ENCODE measurements around the gene SMYD1.

SMYD1 gene

DNA sequence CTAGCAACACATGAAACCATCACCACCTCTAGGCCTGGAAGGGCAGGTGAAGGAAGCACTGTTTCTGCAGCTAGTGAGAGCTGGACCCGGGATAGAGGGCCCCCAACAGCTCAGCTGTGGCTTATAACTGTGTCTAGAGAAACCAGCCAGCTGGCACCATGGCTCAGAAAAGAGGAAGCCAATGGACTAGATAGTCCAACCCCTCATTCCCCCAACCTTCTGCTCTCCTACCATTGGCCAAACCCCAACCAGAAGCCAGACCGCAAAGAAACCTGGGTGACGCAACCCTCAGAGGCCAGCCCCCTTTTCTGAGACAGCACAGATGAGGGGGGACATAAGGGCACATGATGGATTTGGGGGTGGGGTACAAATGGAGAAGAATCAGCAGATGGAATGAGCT, 24.3 kb downstream of the SMYD1 start:
- H3K4me3 ChIP-seq (ENCODE audit: low read length): no peak overlapping the region
- DNase-seq (ENCODE audit: low read depth): no peak
- TF ChIP-seq, protein P1, sequence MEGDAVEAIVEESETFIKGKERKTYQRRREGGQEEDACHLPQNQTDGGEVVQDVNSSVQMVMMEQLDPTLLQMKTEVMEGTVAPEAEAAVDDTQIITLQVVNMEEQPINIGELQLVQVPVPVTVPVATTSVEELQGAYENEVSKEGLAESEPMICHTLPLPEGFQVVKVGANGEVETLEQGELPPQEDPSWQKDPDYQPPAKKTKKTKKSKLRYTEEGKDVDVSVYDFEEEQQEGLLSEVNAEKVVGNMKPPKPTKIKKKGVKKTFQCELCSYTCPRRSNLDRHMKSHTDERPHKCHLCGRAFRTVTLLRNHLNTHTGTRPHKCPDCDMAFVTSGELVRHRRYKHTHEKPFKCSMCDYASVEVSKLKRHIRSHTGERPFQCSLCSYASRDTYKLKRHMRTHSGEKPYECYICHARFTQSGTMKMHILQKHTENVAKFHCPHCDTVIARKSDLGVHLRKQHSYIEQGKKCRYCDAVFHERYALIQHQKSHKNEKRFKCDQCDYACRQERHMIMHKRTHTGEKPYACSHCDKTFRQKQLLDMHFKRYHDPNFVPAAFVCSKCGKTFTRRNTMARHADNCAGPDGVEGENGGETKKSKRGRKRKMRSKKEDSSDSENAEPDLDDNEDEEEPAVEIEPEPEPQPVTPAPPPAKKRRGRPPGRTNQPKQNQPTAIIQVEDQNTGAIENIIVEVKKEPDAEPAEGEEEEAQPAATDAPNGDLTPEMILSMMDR (conservative IDR thresholded peaks at IDR 0.05; ENCODE audit: low read depth, low read length): no peak

DNA sequence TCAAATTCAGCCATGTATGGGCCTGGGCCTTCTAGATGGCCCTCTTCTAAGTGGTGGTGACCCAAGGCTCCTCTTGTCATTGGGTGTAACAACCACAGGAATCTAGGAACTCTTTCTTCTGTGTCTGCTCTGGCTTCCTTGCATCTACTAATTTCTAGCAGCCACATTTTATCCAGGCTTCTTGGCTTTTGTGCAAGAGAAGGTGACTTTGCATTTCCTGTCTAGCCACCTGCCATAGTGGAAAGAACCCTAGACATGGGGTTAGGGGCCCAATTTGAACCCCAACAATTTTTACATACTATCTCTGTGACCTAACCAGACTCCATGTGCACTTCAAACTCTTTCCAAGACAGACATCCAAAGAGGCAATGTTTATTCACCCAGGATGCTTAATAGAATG, 25.1 kb downstream of the SMYD1 start:
- DNase-seq (ENCODE audit: low read depth): no peak
- H3K4me3 ChIP-seq (ENCODE audit: low read length): no peak overlapping the region
- TF ChIP-seq, protein P1 (conservative IDR thresholded peaks at IDR 0.05; ENCODE audit: low read depth, low read length): no peak

DNA sequence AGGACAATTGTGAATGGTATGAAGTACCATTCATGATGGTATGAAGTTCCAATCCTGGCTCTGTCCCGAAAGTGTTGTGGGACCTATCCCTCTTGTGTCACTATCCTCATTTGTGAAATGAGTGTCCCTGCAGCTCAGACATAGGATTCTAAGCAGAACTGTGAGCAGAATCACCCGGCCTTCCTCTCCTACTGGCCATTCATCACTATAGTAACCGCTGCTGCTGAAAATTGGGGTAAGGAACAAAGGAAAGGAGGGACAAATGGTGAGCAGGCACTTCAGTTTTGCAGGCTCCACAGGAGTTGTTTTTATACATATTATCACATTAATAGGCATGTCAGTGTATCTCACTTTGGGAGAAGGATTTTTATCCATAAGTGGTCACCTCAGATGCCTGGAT, 27.4 kb downstream of the SMYD1 start:
- TF ChIP-seq, protein P1 (conservative IDR thresholded peaks at IDR 0.05; ENCODE audit: low read depth, low read length): no peak
- DNase-seq (ENCODE audit: low read depth): no peak

DNA sequence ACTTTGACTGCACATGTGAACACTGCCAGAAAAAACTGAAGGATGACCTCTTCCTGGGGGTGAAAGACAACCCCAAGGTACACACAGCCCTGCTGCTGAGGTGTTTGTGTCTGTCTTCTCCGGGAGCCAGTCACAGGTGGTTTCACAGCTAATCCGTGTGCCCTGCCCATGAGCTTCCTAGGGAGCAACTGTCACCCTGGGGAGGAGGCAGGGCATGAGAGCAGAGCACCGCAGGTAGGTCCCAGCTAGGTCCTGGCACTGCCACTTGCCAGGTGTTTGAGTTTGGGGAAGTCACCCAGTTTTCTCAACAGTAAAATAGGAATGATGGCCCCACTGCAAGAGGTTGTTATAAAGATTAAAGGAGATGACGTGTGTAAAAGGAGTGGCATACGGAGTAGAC, 29.1 kb downstream of the SMYD1 start:
- no peak for DNase-seq (ENCODE audit: low read depth)
- TF ChIP-seq, protein P1 (conservative IDR thresholded peaks at IDR 0.05; ENCODE audit: low read depth, low read length): no peak
- H3K4me3 ChIP-seq (ENCODE audit: low read length): no peak overlapping the region

More for the DNA sequence above, 27.4 kb downstream of the SMYD1 start:
- no peak overlapping the region for H3K4me3 ChIP-seq (ENCODE audit: low read length)

DNA sequence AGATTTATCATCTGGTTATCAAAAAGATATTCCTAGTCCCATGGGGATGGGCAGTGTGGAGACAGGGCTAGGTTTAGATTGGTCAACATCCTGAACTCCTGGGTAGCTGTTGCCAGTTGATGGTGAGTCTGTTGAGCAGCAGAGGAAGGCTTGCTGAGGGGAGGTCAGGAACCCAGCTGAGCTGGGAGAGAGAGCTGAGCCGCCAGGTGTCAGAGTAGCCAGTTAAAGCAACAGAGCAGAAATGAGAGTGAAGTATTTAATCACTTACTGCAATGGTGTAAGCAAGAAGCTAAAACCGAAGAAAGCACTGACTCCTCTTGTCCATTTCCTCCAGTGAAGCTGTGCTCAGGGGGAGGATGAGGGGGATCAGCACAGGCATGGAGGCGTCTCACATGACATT, 29.6 kb downstream of the SMYD1 start:
- no peak overlapping the region for H3K4me3 ChIP-seq (ENCODE audit: low read length)
- DNase-seq (ENCODE audit: low read depth): no peak
- TF ChIP-seq, protein P1 (conservative IDR thresholded peaks at IDR 0.05; ENCODE audit: low read depth, low read length): no peak

DNA sequence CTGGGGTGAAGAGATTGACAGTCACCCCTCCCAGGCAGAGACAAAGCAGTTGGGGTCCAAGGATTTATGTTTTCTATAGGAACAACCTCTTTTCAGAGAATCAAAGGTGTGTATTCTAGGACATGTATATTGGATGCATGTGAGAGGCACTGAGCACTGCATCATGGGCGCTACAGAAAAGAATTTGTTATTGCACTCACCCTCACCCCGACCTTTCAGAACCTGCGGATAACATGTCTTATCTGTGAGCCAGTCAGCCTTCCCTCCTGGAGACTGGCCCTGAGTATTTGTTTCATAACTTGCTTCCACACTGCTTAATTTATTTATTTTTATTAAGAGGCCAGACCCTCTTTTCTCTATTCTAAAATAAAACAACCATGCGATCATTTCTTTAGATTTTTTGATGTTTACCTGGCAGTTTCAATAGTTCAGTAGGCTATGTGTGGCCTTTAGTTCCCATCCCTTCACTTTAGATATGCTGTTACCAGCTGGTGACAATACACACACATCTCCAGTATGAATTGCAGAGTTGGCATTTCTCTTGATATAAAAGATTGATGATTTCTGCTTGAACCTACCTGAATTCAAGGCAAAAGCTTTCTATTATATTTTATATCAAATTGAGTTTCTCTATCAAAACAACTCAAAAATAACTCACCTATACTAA, 30.4 kb downstream of the SMYD1 start:
- DNase-seq (ENCODE audit: low read depth): no peak
- TF ChIP-seq, protein P1 (conservative IDR thresholded peaks at IDR 0.05; ENCODE audit: low read depth, low read length): no peak
- no peak overlapping the region for H3K4me3 ChIP-seq (ENCODE audit: low read length)

DNA sequence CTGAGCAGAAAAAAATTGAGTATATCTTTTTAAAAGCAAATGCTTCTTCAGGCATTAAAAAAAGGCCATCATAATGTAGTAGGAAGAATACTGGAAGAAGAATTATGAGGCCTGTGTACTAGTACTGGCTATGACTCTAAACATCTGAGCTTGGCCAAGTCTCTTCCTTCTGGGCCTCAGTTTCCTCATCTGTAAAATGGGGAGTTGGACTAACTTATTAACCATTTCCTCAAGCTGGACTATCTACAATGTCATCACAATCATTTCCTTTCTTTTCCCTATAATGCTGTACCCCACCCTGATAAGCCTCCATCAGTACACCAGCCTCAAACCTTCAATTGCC, 30.9 kb downstream of the SMYD1 start:
- no peak overlapping the region for H3K4me3 ChIP-seq (ENCODE audit: low read length)
- TF ChIP-seq, protein P1 (conservative IDR thresholded peaks at IDR 0.05; ENCODE audit: low read depth, low read length): no peak
- no peak for DNase-seq (ENCODE audit: low read depth)
